Neuronal stem cell (in vitro differentiated cells): ENCODE results near the gene PRKD3.

Source experiments
- DNase-seq: peaks from one replicate; pipeline ENCODE4 v3.0.0-alpha.2; 2013; ENCODE audit warnings: low spot score
- H2AFZ ChIP-seq: one replicate; pipeline ENCODE4 v1.6.1; 2013; ENCODE audit warnings: mild to moderate bottlenecking, low read length, inconsistent platforms
- H2AK5ac ChIP-seq: 2 replicates; pipeline ENCODE4 v1.6.1; 2013; ENCODE audit warnings: low read depth, mild to moderate bottlenecking, inconsistent platforms, low read length, moderate library complexity, mixed read lengths
- H2BK120ac ChIP-seq: 2 replicates; pipeline ENCODE4 v1.6.1; 2013; ENCODE audit warnings: low read depth, mild to moderate bottlenecking, inconsistent platforms, low read length, moderate library complexity, mixed read lengths
- H2BK12ac ChIP-seq: one replicate; pipeline ENCODE4 v1.6.1; 2013; ENCODE audit warnings: low read length, inconsistent platforms
- H2BK15ac ChIP-seq: 2 replicates; pipeline ENCODE4 v1.6.1; 2013; ENCODE audit warnings: mild to moderate bottlenecking, low read length, inconsistent platforms, mixed read lengths
- H2BK5ac ChIP-seq: one replicate; pipeline ENCODE4 v1.6.1; 2013; ENCODE audit warnings: inconsistent platforms, mild to moderate bottlenecking, low read length, moderate library complexity
- H3K14ac ChIP-seq: one replicate; pipeline ENCODE4 v1.6.1; 2013; ENCODE audit warnings: low read length, inconsistent platforms
- H3K18ac ChIP-seq: 2 replicates; pipeline ENCODE4 v1.6.1; 2013; ENCODE audit warnings: low read length, inconsistent platforms
- H3K23ac ChIP-seq: 2 replicates; pipeline ENCODE4 v1.6.1; 2013; ENCODE audit warnings: low read depth, mild to moderate bottlenecking, mixed read lengths, low read length, inconsistent platforms; ENCODE audit not compliant: poor library complexity
- H3K27ac ChIP-seq: replicated peaks from 3 replicates; pipeline ENCODE4 v1.5.1; 2013; ENCODE audit warnings: low read length, inconsistent platforms
- H3K27me3 ChIP-seq, 3 experiments: 2 replicates each; pipeline ENCODE4 v1.6.1; 2013; ENCODE audit warnings: low read length in 3 of 3, mild to moderate bottlenecking in 2 of 3, inconsistent platforms in 1 of 3, low read depth in 1 of 3, mixed read lengths in 1 of 3, moderate library complexity in 1 of 3; ENCODE audit not compliant: control insufficient read depth in 3 of 3, insufficient read depth in 3 of 3
- H3K36me3 ChIP-seq, 2 donors: replicated peaks in 1 of 2; 2 replicates each; pipeline ENCODE4 v1.6.1; 2013; ENCODE audit warnings: low read length in 2 of 2; ENCODE audit not compliant: control insufficient read depth in 2 of 2, insufficient read depth in 2 of 2
- H3K4ac ChIP-seq: 2 replicates; pipeline ENCODE4 v1.6.1; 2013; ENCODE audit warnings: inconsistent platforms, mild to moderate bottlenecking, low read length, moderate library complexity
- H3K4me1 ChIP-seq, 2 donors: 1 replicate in 1 of 2; 2 replicates in 1 of 2; pipeline ENCODE4 v1.6.1; 2013; ENCODE audit warnings: low read length in 2 of 2, low read depth in 1 of 2; ENCODE audit not compliant: control insufficient read depth in 2 of 2, insufficient read depth in 1 of 2
- H3K4me2 ChIP-seq: one replicate; pipeline ENCODE4 v1.6.1; 2013; ENCODE audit warnings: mild to moderate bottlenecking, low read length, inconsistent platforms; ENCODE audit not compliant: insufficient read depth, poor library complexity, severe bottlenecking
- H3K4me3 ChIP-seq, 2 donors: 2 replicates each; pipeline ENCODE4 v1.5.1; 2013; ENCODE audit warnings: low read length in 2 of 2, mild to moderate bottlenecking in 2 of 2, inconsistent platforms in 1 of 2, moderate library complexity in 1 of 2
- H3K79me1 ChIP-seq: one replicate; pipeline ENCODE4 v1.6.1; 2013; ENCODE audit warnings: low read depth, mild to moderate bottlenecking, inconsistent platforms, low read length, moderate library complexity
- H3K9ac ChIP-seq: one replicate; pipeline ENCODE4 v1.6.1; 2013; ENCODE audit warnings: mild to moderate bottlenecking, low read depth, low read length, inconsistent platforms; ENCODE audit not compliant: poor library complexity
- H3K9me3 ChIP-seq, 2 donors: replicated peaks in 1 of 2; 2 replicates each; pipeline versions ENCODE3 to v1.6.1; 2013; ENCODE audit warnings: low read length in 2 of 2, mild to moderate bottlenecking in 2 of 2, inconsistent platforms in 1 of 2, low read depth in 1 of 2, mixed read lengths in 1 of 2, moderate library complexity in 1 of 2; ENCODE audit not compliant: control insufficient read depth in 2 of 2, insufficient read depth in 1 of 2
- H4K8ac ChIP-seq: one replicate; pipeline ENCODE4 v1.6.1; 2013; ENCODE audit warnings: low read depth, mild to moderate bottlenecking, inconsistent platforms, low read length, moderate library complexity
- H4K91ac ChIP-seq: one replicate; pipeline ENCODE4 v1.6.1; 2013; ENCODE audit warnings: low read length, low read depth, mild to moderate bottlenecking, inconsistent platforms; ENCODE audit not compliant: poor library complexity
- whole genome bisulfite sequencing, 2 donors: extraction: QIAGEN DNeasy Blood & Tissue Kit; methylation state at CpG; one replicate each; pipeline ENCODE4 v1.1.7; 2013; ENCODE audit warnings: missing lambda C conversion rate in 2 of 2, mixed read lengths in 1 of 2; ENCODE audit not compliant: insufficient read length in 2 of 2, insufficient replicate concordance in 1 of 2; ENCODE audit errors: extremely low coverage in 2 of 2; 5-methylcytosine and 5-hydroxymethylcytosine counted together

Gene PRKD3

DNA sequence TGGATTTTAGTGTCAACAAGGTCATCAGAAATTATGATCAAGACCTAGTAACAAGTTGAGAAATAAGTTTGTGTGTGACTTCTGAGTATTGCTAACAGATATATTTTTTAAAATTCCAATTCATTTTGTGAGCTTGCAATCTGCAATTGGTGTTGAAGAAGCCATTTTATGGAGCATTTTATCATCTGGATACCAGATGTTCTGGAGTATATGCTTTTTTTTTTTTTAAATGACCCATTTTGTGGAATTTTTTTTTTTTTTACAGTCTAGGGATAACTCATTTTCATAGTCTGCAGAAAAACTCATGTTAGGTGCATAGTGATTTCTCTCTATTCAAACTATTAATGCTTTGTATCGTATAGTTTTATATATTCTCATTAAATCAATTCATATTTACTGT, 32.4 kb upstream of the PRKD3 start:
- H3K18ac ChIP-seq: no peak overlapping the region

GRCh38 chr2:37356299-37356698, 31.7 kb upstream of the PRKD3 start:
- no peak for DNase-seq
- H3K4me1 ChIP-seq: no peaks in the 10 kb centered on the region

More for the DNA sequence above, 32.4 kb upstream of the PRKD3 start:
- Histone ChIP-seq H3K36me3 (no peaks in the 10 kb centered on the region), H2AFZ (no peak overlapping the region), H3K4me1 (no peaks in the 10 kb centered on the region), H2BK120ac (no peak overlapping the region), H3K27ac (no peak overlapping the region), H3K9me3 (no peaks in the 10 kb centered on the region), H3K4me3 (no peak overlapping the region), H3K23ac (no peak overlapping the region), H4K8ac (no peak overlapping the region), H3K4me2 (no peak overlapping the region), H2BK12ac (no peak overlapping the region), H4K91ac (no peak overlapping the region), H3K14ac (no peak overlapping the region), H3K27me3 (peaks cover 0 to 5% (median 0%) of the 10 kb centered on the region in 3 experiments), H2BK5ac (no peak overlapping the region), H3K9ac (no peak overlapping the region), H2BK15ac (no peak overlapping the region), H3K4ac (no peak overlapping the region), H2AK5ac (no peak overlapping the region), H3K79me1 (no peaks in the 10 kb centered on the region)
- WGBS, 2 donors: no CpG with 5 or more reads among the region's 1 CpG
- no peak for DNase-seq

DNA sequence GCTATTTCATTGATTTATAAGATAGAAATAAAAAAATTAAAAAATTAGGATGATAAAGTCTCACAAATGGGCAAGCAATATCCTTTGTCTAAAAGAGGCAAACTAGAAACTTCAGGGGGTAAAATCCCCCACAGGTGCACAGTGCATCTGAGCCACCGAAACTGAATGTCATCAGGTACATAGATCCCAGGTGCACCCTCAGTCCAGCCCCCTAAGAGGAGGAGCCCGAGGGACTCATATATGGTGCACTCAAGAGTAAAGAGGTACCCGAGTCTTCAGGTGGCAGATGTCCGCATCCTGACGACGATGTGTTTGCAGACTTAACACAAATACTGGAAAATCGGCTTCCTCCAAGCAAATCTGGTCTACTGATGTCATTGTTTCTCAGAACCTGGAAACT, 31.1 kb upstream of the PRKD3 start:
- H3K18ac ChIP-seq: no peak overlapping the region
- H3K4me1 ChIP-seq: no peaks in the 10 kb centered on the region
- H2AK5ac ChIP-seq: no peak overlapping the region
- no peak overlapping the region for H4K8ac ChIP-seq
- no peak overlapping the region for H3K4me3 ChIP-seq
- H3K4ac ChIP-seq: no peak overlapping the region
- H3K4me2 ChIP-seq: no peak overlapping the region
- no peak overlapping the region for H3K9ac ChIP-seq
- H3K23ac ChIP-seq: no peak overlapping the region
- no peaks in the 10 kb centered on the region for H3K27me3 ChIP-seq
- no peak overlapping the region for H2BK15ac ChIP-seq
- H3K14ac ChIP-seq: no peak overlapping the region
- H2BK5ac ChIP-seq: no peak overlapping the region
- no peak overlapping the region for H2BK120ac ChIP-seq
- no CpG with 5 or more reads among the region's 7 CpGs for WGBS, 2 donors
- no peaks in the 10 kb centered on the region for H3K9me3 ChIP-seq
- H4K91ac ChIP-seq: no peak overlapping the region
- H3K27ac ChIP-seq: no peak overlapping the region
- H3K36me3 ChIP-seq: no peaks in the 10 kb centered on the region
- H3K79me1 ChIP-seq: no peaks in the 10 kb centered on the region
- no peak overlapping the region for H2BK12ac ChIP-seq
- no peak overlapping the region for H2AFZ ChIP-seq
- DNase-seq: no peak

More at GRCh38 chr2:37356299-37356698, 31.7 kb upstream of the PRKD3 start:
- H4K91ac ChIP-seq: no peak overlapping the region
- no peak overlapping the region for H2BK15ac ChIP-seq
- no peaks in the 10 kb centered on the region for H3K79me1 ChIP-seq
- H3K18ac ChIP-seq: no peak overlapping the region
- no peak overlapping the region for H3K4me3 ChIP-seq
- no peak overlapping the region for H2AFZ ChIP-seq
- no peak overlapping the region for H3K14ac ChIP-seq
- no peak overlapping the region for H2AK5ac ChIP-seq
- H3K27ac ChIP-seq: no peak overlapping the region
- H3K23ac ChIP-seq: no peak overlapping the region
- WGBS, 2 donors: no CpG with 5 or more reads among the region's 6 CpGs
- no peak overlapping the region for H3K4ac ChIP-seq
- no peak overlapping the region for H2BK12ac ChIP-seq
- no peak overlapping the region for H4K8ac ChIP-seq
- no peaks in the 10 kb centered on the region for H3K9me3 ChIP-seq
- peaks cover 0 to under 1% (median 0%) of the 10 kb centered on the region in 3 experiments for H3K27me3 ChIP-seq
- no peak overlapping the region for H2BK120ac ChIP-seq
- no peak overlapping the region for H2BK5ac ChIP-seq
- H3K9ac ChIP-seq: no peak overlapping the region
- no peak overlapping the region for H3K4me2 ChIP-seq
- H3K36me3 ChIP-seq: no peaks in the 10 kb centered on the region

- no peak overlapping the region for H2BK12ac ChIP-seq
- no peak overlapping the region for H3K4me2 ChIP-seq
- no peak overlapping the region for H3K23ac ChIP-seq
- no peak overlapping the region for H3K18ac ChIP-seq
- H4K8ac ChIP-seq: no peak overlapping the region
- no peak overlapping the region for H2BK5ac ChIP-seq
- H2BK15ac ChIP-seq: no peak overlapping the region
- H3K36me3 ChIP-seq: no peaks in the 10 kb centered on the region
- no peak overlapping the region for H3K4ac ChIP-seq
- no peak for DNase-seq
- no peak overlapping the region for H3K27ac ChIP-seq
- H3K9me3 ChIP-seq: no peaks in the 10 kb centered on the region
- H2AK5ac ChIP-seq: no peak overlapping the region
- H3K4me1 ChIP-seq: peaks cover 3 to 5% of the 10 kb centered on the region in 2 donors
- WGBS, 2 donors: no CpG with 5 or more reads among the region's 3 CpGs
- H2AFZ ChIP-seq: no peak overlapping the region
- no peak overlapping the region for H2BK120ac ChIP-seq
- no peak overlapping the region for H3K9ac ChIP-seq
- no peak overlapping the region for H3K4me3 ChIP-seq
- H3K27me3 ChIP-seq: no peaks in the 10 kb centered on the region
- H3K14ac ChIP-seq: no peak overlapping the region
- H4K91ac ChIP-seq: no peak overlapping the region
- no peaks in the 10 kb centered on the region for H3K79me1 ChIP-seq
These were observed 29.9 kb upstream of the PRKD3 start for GRCh38 chr2:37354531-37354930.
